GM12878 (cell line): Measurements from ENCODE around the gene IGFL3. TPM values are rescaled to one million over a fixed set of nuclear protein-coding genes. Genes with fewer than 3 reads are reported as not detected.

ENCODE experiments used
- ATAC-seq: fragments of 200-7000 bp; cut with Tn5 transposase; 3 replicates; pipeline ENCODE4 v1.9.1; 2020; ENCODE audit warnings: mild to moderate bottlenecking, moderate library complexity
- BruUV-seq: library from RNA; stranded (reverse); fragments of 400-500 nt; replicated peaks from 2 replicates; lab custom pipeline; 2021; lab: Mats Ljungman, UMichigan
- CTCF ChIA-PET: fragments of 300-600 bp; sonication (Branson Sonifier 250); formaldehyde crosslinking; extraction: SDS; loops from one replicate; lab custom pipeline; 2021; ENCODE audit warnings: inconsistent platforms; lab: Yijun Ruan, JAX
- POLR2A ChIA-PET: fragments of 350-600 bp; formaldehyde crosslinking; extraction: SDS; loops from one replicate; lab custom pipeline; 2021; ENCODE audit warnings: inconsistent platforms; lab: Charles Lee
- RAD21 ChIA-PET: fragments of 300-600 bp; sonication (Branson Sonifier 250); formaldehyde crosslinking; loops from one replicate; lab custom pipeline; 2023; ENCODE audit warnings: antibody characterized with exemption; ENCODE audit not compliant: unreplicated experiment; lab: Charles Lee
- SMC1A ChIA-PET: fragments of 300-600 bp; sonication (Branson Sonifier 250); formaldehyde crosslinking; loops from one replicate; lab custom pipeline; 2023; ENCODE audit not compliant: unreplicated experiment, uncharacterized antibody; lab: Charles Lee
- DNase-seq: peaks from one replicate; pipeline ENCODE4 v3.0.0-alpha.2; 2011; ENCODE audit warnings: low read depth, low spot score
- FAIRE-seq: peaks from 3 replicates; lab custom pipeline; 2011; peaks lifted over from hg19 to GRCh38; lab: Jason Lieb, UNC
- H2AFZ ChIP-seq: 2 replicates; pipeline ENCODE4 v1.6.0; 2011; ENCODE audit warnings: low read depth, low read length, control low read depth; ENCODE audit not compliant: control insufficient read depth
- H3K27ac ChIP-seq: 2 replicates; pipeline ENCODE4 v1.5.1; 2011; ENCODE audit warnings: control low read depth; ENCODE audit not compliant: control insufficient read depth, insufficient read depth
- H3K27me3 ChIP-seq, 2 experiments: replicated peaks in 1 of 2; 2 replicates each; pipeline versions ENCODE4 v1.6.0 to v1.6.1; 2011; ENCODE audit warnings: low read length in 1 of 2; ENCODE audit not compliant: control insufficient read depth in 2 of 2, insufficient read depth in 2 of 2
- H3K36me3 ChIP-seq, 2 experiments: 2 replicates each; pipeline ENCODE4 v1.5.1; 2011; ENCODE audit warnings: low read length in 1 of 2; ENCODE audit not compliant: control insufficient read depth in 2 of 2, insufficient read depth in 2 of 2
- H3K4me1 ChIP-seq: 2 replicates; pipeline ENCODE4 v1.6.1; 2011; ENCODE audit warnings: mild to moderate bottlenecking, low read length, moderate library complexity, mixed read lengths; ENCODE audit not compliant: control insufficient read depth, insufficient read depth
- H3K4me2 ChIP-seq: 2 replicates; pipeline ENCODE4 v1.6.0; 2011; ENCODE audit warnings: control low read depth; ENCODE audit not compliant: control insufficient read depth, insufficient read depth
- H3K4me3 ChIP-seq: fragments of 200-600 bp; sonication (generic); 2 replicates; pipeline ENCODE4 v1.5.1; 2016
- H3K79me2 ChIP-seq: 2 replicates; pipeline ENCODE4 v1.6.0; 2011; ENCODE audit warnings: low read length; ENCODE audit not compliant: control insufficient read depth, insufficient read depth
- H3K9ac ChIP-seq: 2 replicates; pipeline ENCODE4 v1.8.0; 2011; ENCODE audit warnings: low read length, control low read depth, mixed read lengths; ENCODE audit not compliant: control insufficient read depth, insufficient read depth
- H3K9me3 ChIP-seq: replicated peaks from 3 replicates; pipeline ENCODE4 v1.5.1; 2011; ENCODE audit warnings: mild to moderate bottlenecking, low read length; ENCODE audit not compliant: control insufficient read depth, insufficient read depth
- H4K20me1 ChIP-seq: 2 replicates; pipeline ENCODE4 v1.6.0; 2011; ENCODE audit not compliant: control insufficient read depth, insufficient read depth
- ETV6 ChIP-seq, 2 experiments: fragments of 450-650 bp in 1 of 2; IDR thresholded peaks in 1 of 2; conservative IDR thresholded peaks in 1 of 2; 2 replicates each; pipeline ENCODE4 v1.6.1; 2014; ENCODE audit warnings: antibody characterized with exemption in 1 of 2, borderline replicate concordance in 1 of 2, low read depth in 1 of 2, mild to moderate bottlenecking in 1 of 2, moderate library complexity in 1 of 2
- FOS ChIP-seq: IDR thresholded peaks from 3 replicates; pipeline ENCODE4 v1.6.1; 2011; ENCODE audit warnings: borderline replicate concordance; ENCODE audit not compliant: insufficient read length; ENCODE audit errors: extremely low read depth
- IRF4 ChIP-seq: IDR thresholded peaks from 2 replicates; pipeline ENCODE4 v1.6.1; 2011; ENCODE audit warnings: low read depth, low read length
- MEF2A ChIP-seq: IDR thresholded peaks from 2 replicates; pipeline ENCODE4 v1.6.1; 2011; ENCODE audit warnings: low read depth, mild to moderate bottlenecking, low read length, moderate library complexity; ENCODE audit not compliant: insufficient read depth
- NFIC ChIP-seq: IDR thresholded peaks from 2 replicates; pipeline ENCODE4 v1.6.1; 2012; ENCODE audit warnings: low read depth, mild to moderate bottlenecking, inconsistent platforms, low read length, moderate library complexity
- NFYB ChIP-seq: IDR thresholded peaks from 2 replicates; pipeline ENCODE4 v1.6.1; 2011; ENCODE audit warnings: low read depth, mild to moderate bottlenecking, low read length, improper control_type of control experiment, moderate library complexity; ENCODE audit not compliant: insufficient read depth
- PKNOX1 ChIP-seq: fragments of 450-650 bp; IDR thresholded peaks from 2 replicates; pipeline ENCODE4 v1.6.1; 2016; ENCODE audit warnings: mild to moderate bottlenecking
- POLR2AphosphoS2 ChIP-seq: IDR thresholded peaks from 2 replicates; pipeline ENCODE4 v1.6.1; 2011; ENCODE audit warnings: low read depth, mild to moderate bottlenecking, low read length, improper control_type of control experiment, moderate library complexity
- SIN3A ChIP-seq: IDR thresholded peaks from 2 replicates; pipeline ENCODE4 v1.6.1; 2012; ENCODE audit warnings: low read depth, low read length, improper control_type of control experiment
- SMARCA5 ChIP-seq: fragments of 450-650 bp; IDR thresholded peaks from 2 replicates; pipeline ENCODE4 v1.6.1; 2017; ENCODE audit warnings: mild to moderate bottlenecking
- YBX1 ChIP-seq: fragments of 450-650 bp; IDR thresholded peaks from 2 replicates; pipeline ENCODE4 v1.6.1; 2016; ENCODE audit warnings: antibody characterized with exemption
- WGBS: methylation state at CpG from one replicate; pipeline ENCODE4 v1.1.6; 2016; ENCODE audit warnings: low lambda C conversion rate; ENCODE audit not compliant: insufficient replicate concordance, insufficient coverage; ENCODE audit errors: missing lambda C conversion rate; 5-methylcytosine and 5-hydroxymethylcytosine counted together
- in situ Hi-C: fragments of 300-500 bp; cut with MboI; formaldehyde crosslinking; loops from 9 replicates; pipeline ENCODE4 v1.14.3; 2018; ENCODE audit warnings: mixed read lengths
- intact Hi-C: fragments of 100-400 bp; cut with micrococcal nuclease; formaldehyde crosslinking; loops from one replicate; pipeline ENCODE4 v1.14.2; 2022; ENCODE audit not compliant: unreplicated experiment
- polyA plus RNA-seq, 11 experiments: library from polyadenylated mRNA; depleted of rRNA in 4 of 11; unstranded in 6 of 11; stranded (reverse) in 5 of 11; fragments of >200 nt; fragmentation: Nextera tagmentation in 4 of 11; fragmentation: Illumina TruSeq in 1 of 11; extraction: Ambion mirVana in 4 of 11; extraction: Trizol in 1 of 11; gene quantifications; 1 replicate in 1 of 11; 2 replicates in 10 of 11; pipeline versions ENCODE4 v1.2.1 to v1.2.3, GENCODE V29; 2011 to 2016; ENCODE audit warnings: inconsistent platforms in 2 of 11, missing spikeins in 2 of 11, low read depth in 1 of 11
- total RNA-seq, 4 experiments: library from RNA; depleted of rRNA in 3 of 4; stranded (reverse); fragments of >200 nt in 3 of 4; fragmentation: Illumina TruSeq in 1 of 4; extraction: Trizol in 1 of 4; gene quantifications; 2 replicates each; pipeline versions ENCODE4 v1.2.1 to v1.2.3, GENCODE V29; 2013 to 2021
- TF ChIP-seq, protein P1 (sequence below): fragments of 450-650 bp; formaldehyde crosslinking; IDR thresholded peaks from 2 replicates; pipeline ENCODE4 v1.4.0; 2022; ENCODE audit warnings: mild to moderate bottlenecking, moderate library complexity
- TF ChIP-seq, protein P2 (sequence below): fragments of 450-650 bp; IDR thresholded peaks from 2 replicates; pipeline ENCODE4 v1.6.1; 2017; ENCODE audit warnings: antibody characterized with exemption, mild to moderate bottlenecking, moderate library complexity

IGFL3 gene
- total and polyA plus RNA-seq, 10 of the 15 experiments (the other 5 are each of a cell fraction or from before 2014, with no cell fraction given): not detected

DNA sequence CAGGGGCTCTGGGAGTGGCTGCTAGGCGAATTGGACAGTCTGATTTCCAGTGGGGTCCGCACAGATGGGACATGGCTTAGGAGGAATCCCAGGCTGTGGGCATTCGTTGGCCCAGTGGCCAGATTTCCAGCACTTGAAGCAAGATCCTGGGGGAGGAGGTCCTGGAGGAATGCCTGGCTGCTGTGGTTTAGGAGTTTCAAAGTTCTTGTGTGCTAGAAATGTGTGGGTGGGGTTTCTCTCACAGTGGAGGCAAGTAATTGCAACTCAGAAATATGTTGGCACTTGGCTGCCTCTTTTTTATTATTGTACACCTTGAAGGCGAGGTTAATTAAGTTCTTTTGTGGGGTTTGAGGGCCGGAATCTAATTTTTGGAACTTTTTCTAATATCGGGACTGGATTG is 17.1 kb downstream of the IGFL3 start:
- H3K27me3 ChIP-seq: no peaks in the 10 kb centered on the region; a peak in 1 of 4 replicates

More for the DNA sequence above, 17.1 kb downstream of the IGFL3 start:
- Histone ChIP-seq H3K79me2 (no peaks in the 10 kb centered on the region), H2AFZ (no peak overlapping the region), H3K4me3 (no peak overlapping the region), H3K36me3 (no peaks in the 10 kb centered on the region), H3K9ac (no peak overlapping the region), H4K20me1 (no peaks in the 10 kb centered on the region), H3K27ac (no peak overlapping the region), H3K9me3 (no peaks in the 10 kb centered on the region; the same call in 2 of the 3 replicates), H3K4me1 (no peaks in the 10 kb centered on the region), H3K4me2 (no peak overlapping the region)
- in situ Hi-C loops (no loop called here), intact Hi-C loops (no loop called here)
- no TSS peak for BruUV-seq
- WGBS: 20% methylated on average over 5 of the region's 6 CpGs
- RAD21 ChIA-PET: no interaction called here
- TF ChIP-seq PKNOX1: no peak
- no peak for TF ChIP-seq NFIC
- no peak for TF ChIP-seq NFYB
- TF ChIP-seq FOS: no peak
- TF ChIP-seq MEF2A: no peak
- TF ChIP-seq ETV6 (conservative IDR thresholded peaks at IDR 0.05 in 1 of 2, IDR thresholded peaks at IDR 0.05 in 1 of 2; ENCODE audit: borderline replicate concordance in 1 of 2, low read depth in 1 of 2): no peak
- no peak for TF ChIP-seq SMARCA5
- TF ChIP-seq, protein P1, sequence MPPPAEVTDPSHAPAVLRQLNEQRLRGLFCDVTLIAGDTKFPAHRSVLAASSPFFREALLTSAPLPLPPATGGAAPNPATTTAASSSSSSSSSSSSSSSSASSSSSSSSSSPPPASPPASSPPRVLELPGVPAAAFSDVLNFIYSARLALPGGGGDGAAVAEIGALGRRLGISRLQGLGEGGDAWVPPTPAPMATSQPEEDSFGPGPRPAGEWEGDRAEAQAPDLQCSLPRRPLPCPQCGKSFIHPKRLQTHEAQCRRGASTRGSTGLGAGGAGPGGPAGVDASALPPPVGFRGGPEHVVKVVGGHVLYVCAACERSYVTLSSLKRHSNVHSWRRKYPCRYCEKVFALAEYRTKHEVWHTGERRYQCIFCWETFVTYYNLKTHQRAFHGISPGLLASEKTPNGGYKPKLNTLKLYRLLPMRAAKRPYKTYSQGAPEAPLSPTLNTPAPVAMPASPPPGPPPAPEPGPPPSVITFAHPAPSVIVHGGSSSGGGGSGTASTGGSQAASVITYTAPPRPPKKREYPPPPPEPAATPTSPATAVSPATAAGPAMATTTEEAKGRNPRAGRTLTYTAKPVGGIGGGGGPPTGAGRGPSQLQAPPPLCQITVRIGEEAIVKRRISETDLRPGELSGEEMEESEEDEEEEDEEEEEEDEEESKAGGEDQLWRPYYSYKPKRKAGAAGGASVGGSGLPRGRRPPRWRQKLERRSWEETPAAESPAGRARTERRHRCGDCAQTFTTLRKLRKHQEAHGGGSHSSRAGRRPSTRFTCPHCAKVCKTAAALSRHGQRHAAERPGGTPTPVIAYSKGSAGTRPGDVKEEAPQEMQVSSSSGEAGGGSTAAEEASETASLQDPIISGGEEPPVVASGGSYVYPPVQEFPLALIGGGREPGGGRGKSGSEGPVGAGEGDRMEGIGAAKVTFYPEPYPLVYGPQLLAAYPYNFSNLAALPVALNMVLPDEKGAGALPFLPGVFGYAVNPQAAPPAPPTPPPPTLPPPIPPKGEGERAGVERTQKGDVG: no peak
- TF ChIP-seq IRF4: no peak
- TF ChIP-seq SIN3A: no peak
- TF ChIP-seq YBX1: no peak
- TF ChIP-seq POLR2AphosphoS2: no peak
- TF ChIP-seq, protein P2, sequence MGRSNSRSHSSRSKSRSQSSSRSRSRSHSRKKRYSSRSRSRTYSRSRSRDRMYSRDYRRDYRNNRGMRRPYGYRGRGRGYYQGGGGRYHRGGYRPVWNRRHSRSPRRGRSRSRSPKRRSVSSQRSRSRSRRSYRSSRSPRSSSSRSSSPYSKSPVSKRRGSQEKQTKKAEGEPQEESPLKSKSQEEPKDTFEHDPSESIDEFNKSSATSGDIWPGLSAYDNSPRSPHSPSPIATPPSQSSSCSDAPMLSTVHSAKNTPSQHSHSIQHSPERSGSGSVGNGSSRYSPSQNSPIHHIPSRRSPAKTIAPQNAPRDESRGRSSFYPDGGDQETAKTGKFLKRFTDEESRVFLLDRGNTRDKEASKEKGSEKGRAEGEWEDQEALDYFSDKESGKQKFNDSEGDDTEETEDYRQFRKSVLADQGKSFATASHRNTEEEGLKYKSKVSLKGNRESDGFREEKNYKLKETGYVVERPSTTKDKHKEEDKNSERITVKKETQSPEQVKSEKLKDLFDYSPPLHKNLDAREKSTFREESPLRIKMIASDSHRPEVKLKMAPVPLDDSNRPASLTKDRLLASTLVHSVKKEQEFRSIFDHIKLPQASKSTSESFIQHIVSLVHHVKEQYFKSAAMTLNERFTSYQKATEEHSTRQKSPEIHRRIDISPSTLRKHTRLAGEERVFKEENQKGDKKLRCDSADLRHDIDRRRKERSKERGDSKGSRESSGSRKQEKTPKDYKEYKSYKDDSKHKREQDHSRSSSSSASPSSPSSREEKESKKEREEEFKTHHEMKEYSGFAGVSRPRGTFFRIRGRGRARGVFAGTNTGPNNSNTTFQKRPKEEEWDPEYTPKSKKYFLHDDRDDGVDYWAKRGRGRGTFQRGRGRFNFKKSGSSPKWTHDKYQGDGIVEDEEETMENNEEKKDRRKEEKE: no peak
- FAIRE-seq (no peak), DNase-seq (no peak), ATAC-seq (no peak)
- POLR2A ChIA-PET: no interaction called here
- CTCF ChIA-PET: no interaction called here
- SMC1A ChIA-PET: no interaction called here
